Measurements from ENCODE around the gene SRMS. TPM values are rescaled to one million over a fixed set of nuclear protein-coding genes. Genes with fewer than 3 reads are reported as not detected.

Gene SRMS
- total RNA-seq, 1 experiment from 2014 or later = not detected

- DNase-seq (ENCODE audit: low read depth) = no peak
Observed at GRCh38 chr20:63503524-63503923, 44.0 kb downstream of the SRMS start.

- no peak for DNase-seq (ENCODE audit: low read depth)
Observed at GRCh38 chr20:63502671-63503172, 44.8 kb downstream of the SRMS start.

GRCh38 chr20:63501818-63502670 is 45.5 kb downstream of the SRMS start:
- no peak for DNase-seq (ENCODE audit: low read depth)

- DNase-seq (ENCODE audit: low read depth) = no peak
Observed at GRCh38 chr20:63500902-63501817, 46.4 kb downstream of the SRMS start.

GRCh38 chr20:63500151-63500901 is 47.2 kb downstream of the SRMS start:
- DNase-seq (ENCODE audit: low read depth) = no peak

- DNase-seq (ENCODE audit: low read depth) = no peak
Observed at GRCh38 chr20:63499338-63499969, 48.1 kb downstream of the SRMS start.

- no peak for DNase-seq (ENCODE audit: low read depth)
Observed at GRCh38 chr20:63498960-63499337, 48.6 kb downstream of the SRMS start, which contains the start of gene EEF1A2. Gene EEF1A2, minus strand, starts transcription at chr20:63499083. Its CDS starts 1,320 bp downstream, at chr20:63497763.

- DNase-seq (ENCODE audit: low read depth) = peak; percentile 23
Observed at GRCh38 chr20:63497946-63498935, 49.3 kb downstream of the SRMS start.

GRCh38 chr20:63497138-63497945 is 50.2 kb downstream of the SRMS start:
- no peak for DNase-seq (ENCODE audit: low read depth)

GRCh38 chr20:63496596-63497120 is 50.9 kb downstream of the SRMS start:
- no peak for DNase-seq (ENCODE audit: low read depth)

- peak; percentile 23 for DNase-seq (ENCODE audit: low read depth)
Observed at GRCh38 chr20:63495741-63496595, 51.6 kb downstream of the SRMS start.

GRCh38 chr20:63495167-63495720 is 52.3 kb downstream of the SRMS start:
- DNase-seq (ENCODE audit: low read depth) = no peak

- no peak for DNase-seq (ENCODE audit: low read depth)
Observed at GRCh38 chr20:63494420-63495166, 53.0 kb downstream of the SRMS start.

- no peak for DNase-seq (ENCODE audit: low read depth)
Observed at GRCh38 chr20:63494084-63494419, 53.5 kb downstream of the SRMS start.

- DNase-seq (ENCODE audit: low read depth) = no peak
Observed at GRCh38 chr20:63493563-63494020, 54.0 kb downstream of the SRMS start.

- no peak for DNase-seq (ENCODE audit: low read depth)
Observed at GRCh38 chr20:63492982-63493381, 54.6 kb downstream of the SRMS start.

- DNase-seq (ENCODE audit: low read depth) = no peak
Observed at GRCh38 chr20:63492518-63492917, 55.0 kb downstream of the SRMS start.
